BLaER1 treated with 17β-estradiol and CSF1 and Interleukin-3, amounts not matched to agents 10 nM and 100 nM (cell line): Measurements from ENCODE around the gene ACTL10.
"Not testable (repeated sequence)": the region's sequence is repeated elsewhere in the genome, so short reads cannot be mapped to it uniquely, and the experiment has no call there.

ENCODE experiments used
- H3K27ac ChIP-seq, 11 experiments: shearing (Covaris generic); formaldehyde crosslinking; 2 replicates each; pipeline ENCODE4 v1.8.1; 2022
- H3K27me3 ChIP-seq, 11 experiments: shearing (Covaris generic); formaldehyde crosslinking; 2 replicates each; pipeline ENCODE4 v1.8.1; 2022
- H3K36me3 ChIP-seq, 11 experiments: shearing (Covaris generic); formaldehyde crosslinking; 2 replicates each; pipeline ENCODE4 v1.8.1; 2022
- H3K4me1 ChIP-seq, 10 experiments: shearing (Covaris generic); formaldehyde crosslinking; 2 replicates each; pipeline ENCODE4 v1.8.1; 2022
- H3K4me2 ChIP-seq, 11 experiments: shearing (Covaris generic); formaldehyde crosslinking; 2 replicates each; pipeline ENCODE4 v1.8.1; 2022
- H3K4me3 ChIP-seq, 10 experiments: shearing (Covaris generic); formaldehyde crosslinking; 2 replicates each; pipeline ENCODE4 v1.8.1; 2022
- H3K9ac ChIP-seq, 11 experiments: shearing (Covaris generic); formaldehyde crosslinking; 2 replicates each; pipeline ENCODE4 v1.8.1; 2022
- H3K9me3 ChIP-seq, 11 experiments: shearing (Covaris generic); formaldehyde crosslinking; replicated peaks in 1 of 11; 2 replicates each; pipeline ENCODE4 v1.8.1; 2022
- H4K20me1 ChIP-seq, 11 experiments: shearing (Covaris generic); formaldehyde crosslinking; 2 replicates each; pipeline ENCODE4 v1.8.1; 2022
- Cebpa-rat ChIP-seq, 11 experiments: shearing (Covaris generic); IDR thresholded peaks; 2 replicates each; pipeline ENCODE4 v1.8.1; 2022

Gene ACTL10

GRCh38 chr20:33630507-33630906 is 36.2 kb upstream of the ACTL10 start:
- H3K4me1 ChIP-seq, result no peaks in the 10 kb centered on the region
- peaks cover 75 to 100% (median 90%) of the 10 kb centered on the region in 11 experiments for H3K36me3 ChIP-seq
- H4K20me1 ChIP-seq, result 0 out of 22 replicates have a peak, but pooled peaks cover 0 to 7% (median 0%) of the 10 kb centered on the region in 11 experiments
- H3K27me3 ChIP-seq, result no peaks in the 10 kb centered on the region
- TF ChIP-seq Cebpa-rat (IDR thresholded peaks at IDR 0.05), result no peak
- no peak overlapping the region for H3K4me3 ChIP-seq
- H3K9ac ChIP-seq, result no peak overlapping the region
- no peak overlapping the region for H3K4me2 ChIP-seq
- H3K27ac ChIP-seq, result no peak overlapping the region
- H3K9me3 ChIP-seq, result no peaks in the 10 kb centered on the region

- not testable (repeated sequence) for H3K4me3 ChIP-seq, H3K27me3 ChIP-seq, H3K9ac ChIP-seq, H3K4me1 ChIP-seq, H4K20me1 ChIP-seq, H3K4me2 ChIP-seq, H3K27ac ChIP-seq, H3K9me3 ChIP-seq
- peaks cover 68 to 100% (median 86%) of the 10 kb centered on the region in 11 experiments for H3K36me3 ChIP-seq
Measured at GRCh38 chr20:33631910-33632309, 34.8 kb upstream of the ACTL10 start.

- Histone ChIP-seq H4K20me1 (0 out of 22 replicates have a peak, but pooled peaks cover 0 to under 1% (median 0%) of the 10 kb centered on the region in 11 experiments), H3K4me3 (no peak overlapping the region), H3K4me2 (no peak overlapping the region), H3K27ac (no peak overlapping the region), H3K9ac (no peak overlapping the region; a peak in 1 of 22 replicates), H3K4me1 (no peaks in the 10 kb centered on the region), H3K9me3 (no peaks in the 10 kb centered on the region), H3K36me3 (peaks cover 69 to 100% (median 80%) of the 10 kb centered on the region in 11 experiments), H3K27me3 (no peaks in the 10 kb centered on the region)
- no peak for TF ChIP-seq Cebpa-rat (IDR thresholded peaks at IDR 0.05)
Measured at GRCh38 chr20:33635341-33635740, 31.4 kb upstream of the ACTL10 start.

DNA sequence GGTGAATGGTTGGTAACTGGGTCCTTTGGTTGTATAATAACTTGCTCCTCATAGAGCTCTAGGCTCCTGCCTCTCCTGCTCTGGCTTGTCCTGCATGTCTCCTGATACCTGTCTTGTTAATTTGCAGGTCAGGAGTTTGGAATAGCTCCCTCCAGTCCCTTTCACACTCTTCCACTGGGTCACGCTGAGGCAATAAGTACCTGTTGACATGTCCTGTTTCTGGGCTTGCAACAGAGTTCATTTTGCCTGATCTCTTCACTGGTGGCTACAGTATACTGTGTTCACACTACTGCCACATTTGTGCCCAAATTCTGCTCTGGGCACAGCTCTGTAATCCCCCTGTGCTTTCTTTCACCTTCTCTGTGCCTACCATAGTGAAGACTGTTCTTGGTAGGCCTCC is 30.0 kb upstream of the ACTL10 start:
- peaks cover 67 to 100% (median 83%) of the 10 kb centered on the region in 11 experiments for H3K36me3 ChIP-seq
- H3K4me2 ChIP-seq, result no peak overlapping the region
- H3K9me3 ChIP-seq, result no peaks in the 10 kb centered on the region
- TF ChIP-seq Cebpa-rat (IDR thresholded peaks at IDR 0.05), result no peak
- H3K27me3 ChIP-seq, result no peaks in the 10 kb centered on the region
- no peak overlapping the region for H3K9ac ChIP-seq
- no peak overlapping the region for H3K27ac ChIP-seq
- no peaks in the 10 kb centered on the region for H3K4me1 ChIP-seq
- no peak overlapping the region for H3K4me3 ChIP-seq
- H4K20me1 ChIP-seq, result no peaks in the 10 kb centered on the region; a peak in 1 of 22 replicates

- Histone ChIP-seq H3K9me3 (no peaks in the 10 kb centered on the region), H3K4me2 (no peak overlapping the region), H3K4me1 (no peaks in the 10 kb centered on the region), H3K9ac (no peak overlapping the region), H3K36me3 (peaks cover 71 to 97% (median 82%) of the 10 kb centered on the region in 11 experiments), H3K4me3 (no peak overlapping the region), H4K20me1 (peaks cover 0 to 11% (median 0%) of the 10 kb centered on the region in 11 experiments; a peak in 3 of 22 replicates), H3K27me3 (no peaks in the 10 kb centered on the region), H3K27ac (no peak overlapping the region)
- no peak for TF ChIP-seq Cebpa-rat (IDR thresholded peaks at IDR 0.05)
Measured at GRCh38 chr20:33640287-33640686, 26.5 kb upstream of the ACTL10 start.

GRCh38 chr20:33644313-33645071 is 22.3 kb upstream of the ACTL10 start:
- peaks cover 54 to 84% (median 64%) of the 10 kb centered on the region in 11 experiments for H3K36me3 ChIP-seq
- H3K9me3 ChIP-seq, result no peaks in the 10 kb centered on the region
- peaks cover 0 to 26% (median 20%) of the 10 kb centered on the region in 10 experiments; a peak in 15 of 20 replicates for H3K4me1 ChIP-seq
- no peak overlapping the region for H3K9ac ChIP-seq
- TF ChIP-seq Cebpa-rat (IDR thresholded peaks at IDR 0.05), result no peak
- H3K4me2 ChIP-seq, result no peak overlapping the region
- H3K27ac ChIP-seq, result no peak overlapping the region
- H3K4me3 ChIP-seq, result no peak overlapping the region
- peaks cover 0 to 31% (median 11%) of the 10 kb centered on the region in 11 experiments; a peak in 9 of 22 replicates for H4K20me1 ChIP-seq
- no peaks in the 10 kb centered on the region for H3K27me3 ChIP-seq

- Histone ChIP-seq H3K36me3 (peaks cover 48 to 79% (median 59%) of the 10 kb centered on the region in 11 experiments), H3K27ac (no peak overlapping the region), H3K9ac (no peak overlapping the region), H3K27me3 (no peaks in the 10 kb centered on the region), H3K9me3 (no peaks in the 10 kb centered on the region), H3K4me3 (no peak overlapping the region), H4K20me1 (peaks cover 0 to 31% (median 12%) of the 10 kb centered on the region in 11 experiments; a peak in 9 of 22 replicates), H3K4me1 (peaks cover 0 to 26% (median 20%) of the 10 kb centered on the region in 10 experiments; a peak in 15 of 20 replicates), H3K4me2 (no peak overlapping the region)
- TF ChIP-seq Cebpa-rat (IDR thresholded peaks at IDR 0.05), result no peak
Measured at GRCh38 chr20:33645072-33645358, 21.7 kb upstream of the ACTL10 start.

- Histone ChIP-seq H3K36me3 (peaks cover 45 to 75% (median 55%) of the 10 kb centered on the region in 11 experiments), H3K4me3 (no peak overlapping the region), H3K27ac (no peak overlapping the region), H3K9ac (no peak overlapping the region), H3K9me3 (no peaks in the 10 kb centered on the region), H3K4me1 (peaks cover 0 to 26% (median 20%) of the 10 kb centered on the region in 10 experiments; a peak in 15 of 20 replicates), H3K4me2 (no peak overlapping the region), H4K20me1 (peaks cover 0 to 31% (median 12%) of the 10 kb centered on the region in 11 experiments; a peak in 9 of 22 replicates), H3K27me3 (no peaks in the 10 kb centered on the region)
- no peak for TF ChIP-seq Cebpa-rat (IDR thresholded peaks at IDR 0.05)
Measured at GRCh38 chr20:33645396-33645795, 21.3 kb upstream of the ACTL10 start.

DNA sequence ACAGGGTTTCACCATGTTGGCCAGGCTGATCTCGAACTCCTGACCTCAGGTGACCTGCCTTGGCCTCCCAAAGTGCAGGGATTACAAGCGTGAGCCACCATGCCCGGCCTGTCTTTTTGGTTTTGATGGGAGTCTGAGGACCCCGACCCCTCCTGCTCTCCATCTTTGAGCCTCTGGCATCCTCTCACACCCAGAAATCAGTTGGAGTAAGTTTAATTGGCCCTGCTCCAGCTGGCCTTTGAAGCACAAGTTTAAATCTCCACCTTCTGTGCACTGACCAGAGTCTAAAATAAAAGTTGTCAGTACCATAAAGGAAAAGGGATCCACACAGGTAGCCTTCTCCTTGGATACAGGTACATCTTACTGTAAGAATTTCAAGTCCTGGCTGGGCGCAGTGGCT is 20.6 kb upstream of the ACTL10 start:
- H3K9me3 ChIP-seq, result no peaks in the 10 kb centered on the region
- no peak for TF ChIP-seq Cebpa-rat (IDR thresholded peaks at IDR 0.05)
- no peaks in the 10 kb centered on the region for H3K27me3 ChIP-seq
- no peak overlapping the region for H3K9ac ChIP-seq
- peaks cover 0 to 34% (median 12%) of the 10 kb centered on the region in 11 experiments; a peak in 9 of 22 replicates for H4K20me1 ChIP-seq
- no peak overlapping the region for H3K4me3 ChIP-seq
- H3K36me3 ChIP-seq, result peaks cover 37 to 68% (median 48%) of the 10 kb centered on the region in 11 experiments
- H3K4me1 ChIP-seq, result peaks cover 0 to 26% (median 20%) of the 10 kb centered on the region in 10 experiments; a peak in 15 of 20 replicates
- no peak overlapping the region for H3K4me2 ChIP-seq
- H3K27ac ChIP-seq, result no peak overlapping the region

DNA sequence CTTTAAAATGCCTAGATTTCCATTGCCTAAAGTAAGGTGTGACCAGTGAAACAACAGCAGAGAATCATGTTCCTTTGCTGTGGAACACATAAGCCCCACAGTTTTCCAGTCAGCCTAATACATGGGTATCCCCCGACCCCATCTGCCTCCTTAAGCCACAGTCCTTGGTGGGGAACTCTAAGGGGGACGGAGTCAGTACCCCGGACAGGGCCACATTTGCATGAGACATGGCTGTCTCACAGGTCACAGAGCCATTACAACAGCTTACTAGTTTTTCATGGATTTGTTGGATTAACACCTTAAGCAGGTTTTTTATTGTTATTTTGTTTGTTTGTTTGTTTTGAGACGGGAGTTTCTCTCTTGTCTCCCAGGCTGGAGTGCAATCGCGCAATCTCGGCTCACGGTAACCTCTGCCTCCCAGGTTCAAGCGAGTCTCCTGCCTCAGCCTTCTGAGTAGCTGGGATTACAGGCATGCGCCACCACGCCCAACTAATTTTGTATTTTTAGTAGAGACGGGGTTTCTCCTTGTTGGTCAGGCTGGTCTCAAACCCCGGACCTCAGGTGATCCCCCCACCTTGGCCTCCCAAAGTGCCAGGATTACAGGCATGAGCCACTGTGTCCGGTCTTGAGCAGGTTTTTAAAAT is 19.7 kb upstream of the ACTL10 start:
- not testable (repeated sequence) for H3K9ac ChIP-seq, H3K27me3 ChIP-seq, H3K4me3 ChIP-seq, H3K9me3 ChIP-seq, H3K27ac ChIP-seq
- H3K4me2 ChIP-seq, result peak overlapping the region in 5 of 11 experiments; percentile 20 to 52 (median 47); a peak in 4 of 22 replicates
- H4K20me1 ChIP-seq, result peaks cover 0 to 39% (median 12%) of the 10 kb centered on the region in 11 experiments; a peak in 9 of 22 replicates
- peaks cover 0 to 26% (median 20%) of the 10 kb centered on the region in 10 experiments; a peak in 15 of 20 replicates for H3K4me1 ChIP-seq
- H3K36me3 ChIP-seq, result peaks cover 30 to 59% (median 39%) of the 10 kb centered on the region in 11 experiments
